PC-3 (cell line): ENCODE results near the gene HSD17B14.

Experiments used
- CTCF ChIP-seq: fragments of 300-600 bp; sonication (generic); conservative IDR thresholded peaks from 2 replicates; pipeline ENCODE4 v1.5.1; 2017; ENCODE audit warnings: antibody characterized with exemption, low read depth, mild to moderate bottlenecking, low read length
- EZH2 ChIP-seq: fragments of 300-600 bp; sonication (generic); IDR thresholded peaks from one replicate; pipeline ENCODE4 v1.6.1; 2017; ENCODE audit warnings: antibody characterized with exemption, mild to moderate bottlenecking, low read length; ENCODE audit not compliant: unreplicated experiment
- EZH2phosphoT487 ChIP-seq: fragments of 300-600 bp; sonication (generic); IDR thresholded peaks from 2 replicates; pipeline ENCODE4 v1.6.1; 2018; ENCODE audit warnings: mild to moderate bottlenecking, antibody characterized with exemption, low read length, borderline replicate concordance

- TF ChIP-seq CTCF (no peak), EZH2 (no peak), EZH2phosphoT487 (no peak)
These were observed 29.3 kb downstream of the HSD17B14 start for GRCh38 chr19:48806818-48807589.
